Measurements from ENCODE around the gene F13A1. TPM values are rescaled to one million over a fixed set of nuclear protein-coding genes. Genes with fewer than 3 reads are reported as not detected.

Gene F13A1
- polyA plus RNA-seq, 1 donor (not counting 4 experiments of a cell fraction or from before 2014, with no cell fraction given): not detected

DNA sequence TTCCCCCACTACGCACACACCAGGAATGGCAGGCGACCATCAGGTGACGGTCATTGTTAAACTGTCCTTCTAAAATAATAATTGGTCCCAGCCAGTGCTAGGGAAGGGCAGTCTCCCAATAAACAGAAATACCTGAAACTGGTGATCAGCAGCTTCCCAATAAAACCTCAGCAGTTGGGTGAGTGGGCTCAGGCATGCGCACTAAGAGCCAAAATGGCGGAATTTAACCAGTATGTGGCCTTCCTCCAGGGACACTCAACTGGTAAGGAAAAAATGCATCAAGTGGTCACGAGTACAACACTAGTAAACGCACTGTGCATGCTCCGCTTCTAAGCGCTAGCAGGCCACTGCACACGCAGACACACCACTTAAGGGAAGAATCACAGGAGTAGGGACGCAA, 34.8 kb downstream of the F13A1 start:
- Histone ChIP-seq H3K79me2 (ENCODE audit: control insufficient read depth, insufficient read depth, low read length) (no peaks in the 10 kb centered on the region), H3K36me3 (ENCODE audit: control insufficient read depth in 2 of 2, extremely low read depth in 1 of 2, insufficient read depth in 2 of 2, low read length in 2 of 2) (no peaks in the 10 kb centered on the region), H3K27me3 (ENCODE audit: control insufficient read depth, extremely low read depth, insufficient read depth, low read length) (no peaks in the 10 kb centered on the region), H3K9me1 (ENCODE audit: control insufficient read depth, extremely low read depth, insufficient read depth, low read length) (no peaks in the 10 kb centered on the region), H3K9me3 (ENCODE audit: control insufficient read depth, low read depth, low read length) (no peaks in the 10 kb centered on the region), H2AFZ (ENCODE audit: control insufficient read depth, low read length) (no peak overlapping the region), H3K4me1 (ENCODE audit: control insufficient read depth, extremely low read depth, insufficient read depth, low read length) (no peaks in the 10 kb centered on the region), H3K4me2 (ENCODE audit: control insufficient read depth, extremely low read depth, insufficient read depth, low read depth, low read length) (no peak overlapping the region), H3K9ac (ENCODE audit: control insufficient read depth, extremely low read depth, insufficient read depth, low read length) (no peak overlapping the region), H4K20me1 (ENCODE audit: control insufficient read depth, extremely low read depth, insufficient read depth, low read length) (no peaks in the 10 kb centered on the region), H3K4me3 (ENCODE audit: control insufficient read depth in 2 of 3, extremely low read depth in 1 of 3, insufficient read depth in 2 of 3, low read depth in 1 of 3, low read length in 3 of 3) (no peak overlapping the region), H3K27ac (ENCODE audit: control insufficient read depth, insufficient read depth, low read length) (no peak overlapping the region)
- FAIRE-seq (no peak), DNase-seq (ENCODE audit: low read depth, low spot score) (no peak)
- TF ChIP-seq EZH2 (IDR thresholded peaks at IDR 0.05; ENCODE audit: low read length): no peak
- TF ChIP-seq, protein P1, sequence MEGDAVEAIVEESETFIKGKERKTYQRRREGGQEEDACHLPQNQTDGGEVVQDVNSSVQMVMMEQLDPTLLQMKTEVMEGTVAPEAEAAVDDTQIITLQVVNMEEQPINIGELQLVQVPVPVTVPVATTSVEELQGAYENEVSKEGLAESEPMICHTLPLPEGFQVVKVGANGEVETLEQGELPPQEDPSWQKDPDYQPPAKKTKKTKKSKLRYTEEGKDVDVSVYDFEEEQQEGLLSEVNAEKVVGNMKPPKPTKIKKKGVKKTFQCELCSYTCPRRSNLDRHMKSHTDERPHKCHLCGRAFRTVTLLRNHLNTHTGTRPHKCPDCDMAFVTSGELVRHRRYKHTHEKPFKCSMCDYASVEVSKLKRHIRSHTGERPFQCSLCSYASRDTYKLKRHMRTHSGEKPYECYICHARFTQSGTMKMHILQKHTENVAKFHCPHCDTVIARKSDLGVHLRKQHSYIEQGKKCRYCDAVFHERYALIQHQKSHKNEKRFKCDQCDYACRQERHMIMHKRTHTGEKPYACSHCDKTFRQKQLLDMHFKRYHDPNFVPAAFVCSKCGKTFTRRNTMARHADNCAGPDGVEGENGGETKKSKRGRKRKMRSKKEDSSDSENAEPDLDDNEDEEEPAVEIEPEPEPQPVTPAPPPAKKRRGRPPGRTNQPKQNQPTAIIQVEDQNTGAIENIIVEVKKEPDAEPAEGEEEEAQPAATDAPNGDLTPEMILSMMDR (optimal IDR thresholded peaks at IDR 0.05 in 1 of 3, IDR thresholded peaks at IDR 0.05 in 1 of 3, conservative IDR thresholded peaks at IDR 0.05 in 1 of 3; ENCODE audit: extremely low read depth in 1 of 3, insufficient read depth in 2 of 3, low read length in 3 of 3): no peak
- dilution Hi-C loops (cut with MboI; ENCODE audit: extremely low pct_ligation_motif_present, low sequenced_read_pairs): no loop called here

DNA sequence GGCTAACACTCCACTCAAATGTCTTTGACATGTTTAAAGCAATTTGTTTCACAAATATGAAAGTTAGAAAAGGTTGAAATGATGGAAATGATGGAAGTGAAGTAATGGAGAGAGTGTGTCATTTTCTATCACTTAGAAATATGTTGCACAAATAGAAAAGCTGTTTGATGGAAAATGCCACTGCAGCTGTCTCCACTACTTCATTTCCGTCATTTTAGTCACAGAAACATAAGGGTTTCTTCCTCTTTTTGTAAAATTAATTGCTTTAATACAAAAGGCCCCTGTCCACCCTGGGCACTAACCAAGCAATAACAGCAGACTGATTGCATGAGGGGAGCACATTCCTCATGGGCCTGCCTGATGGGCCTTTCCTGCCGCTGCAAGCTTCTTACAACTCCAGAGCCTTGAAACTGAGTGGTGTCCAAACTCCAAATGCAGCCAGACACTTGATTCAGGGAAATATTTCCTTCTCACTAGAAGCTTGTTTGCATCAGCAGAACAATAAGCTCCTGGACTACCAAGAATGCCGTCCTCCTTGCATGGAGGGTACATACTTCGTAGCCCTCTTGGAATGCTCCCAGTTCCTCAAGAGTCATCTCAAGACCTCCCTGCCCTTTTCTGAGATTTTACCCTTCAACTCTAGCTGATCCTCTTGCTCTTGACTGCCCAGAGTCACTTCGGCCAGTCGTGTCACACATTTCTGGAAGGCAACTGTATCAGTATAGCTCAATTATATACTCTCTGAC, 36.1 kb downstream of the F13A1 start:
- dilution Hi-C loops (cut with MboI; ENCODE audit: extremely low pct_ligation_motif_present, low sequenced_read_pairs): no loop called here
- Histone ChIP-seq H3K9me1 (ENCODE audit: control insufficient read depth, extremely low read depth, insufficient read depth, low read length) (no peaks in the 10 kb centered on the region), H3K27ac (ENCODE audit: control insufficient read depth, insufficient read depth, low read length) (no peak overlapping the region)

More for the DNA sequence above, 36.1 kb downstream of the F13A1 start:
- no peak for FAIRE-seq
- Histone ChIP-seq H3K36me3 (ENCODE audit: control insufficient read depth in 2 of 2, extremely low read depth in 1 of 2, insufficient read depth in 2 of 2, low read length in 2 of 2) (no peaks in the 10 kb centered on the region), H3K4me2 (ENCODE audit: control insufficient read depth, extremely low read depth, insufficient read depth, low read depth, low read length) (no peak overlapping the region), H2AFZ (ENCODE audit: control insufficient read depth, low read length) (no peak overlapping the region), H3K4me1 (ENCODE audit: control insufficient read depth, extremely low read depth, insufficient read depth, low read length) (no peaks in the 10 kb centered on the region), H3K27me3 (ENCODE audit: control insufficient read depth, extremely low read depth, insufficient read depth, low read length) (no peaks in the 10 kb centered on the region), H3K4me3 (ENCODE audit: control insufficient read depth in 2 of 3, extremely low read depth in 1 of 3, insufficient read depth in 2 of 3, low read depth in 1 of 3, low read length in 3 of 3) (no peak overlapping the region), H3K9ac (ENCODE audit: control insufficient read depth, extremely low read depth, insufficient read depth, low read length) (no peak overlapping the region), H4K20me1 (ENCODE audit: control insufficient read depth, extremely low read depth, insufficient read depth, low read length) (no peaks in the 10 kb centered on the region), H3K9me3 (ENCODE audit: control insufficient read depth, low read depth, low read length) (no peaks in the 10 kb centered on the region), H3K79me2 (ENCODE audit: control insufficient read depth, insufficient read depth, low read length) (no peaks in the 10 kb centered on the region)
- TF ChIP-seq EZH2 (IDR thresholded peaks at IDR 0.05; ENCODE audit: low read length): no peak
- TF ChIP-seq, protein P1 (optimal IDR thresholded peaks at IDR 0.05 in 1 of 3, IDR thresholded peaks at IDR 0.05 in 1 of 3, conservative IDR thresholded peaks at IDR 0.05 in 1 of 3; ENCODE audit: extremely low read depth in 1 of 3, insufficient read depth in 2 of 3, low read length in 3 of 3): no peak
- no peak for DNase-seq (ENCODE audit: low read depth, low spot score)

All from keratinocyte (primary cell).